Ovary (tissue), 9 donors: ENCODE measurements around the gene SPATA21. TPM values are rescaled to one million over a fixed set of nuclear protein-coding genes. Genes with fewer than 3 reads are reported as not detected.

Source experiments
- DNase-seq, 5 donors: peaks; one replicate each; pipeline ENCODE4 v3.0.0-alpha.2; 2019 to 2020
- H3K27ac ChIP-seq, 2 donors: fragments of 200-600 bp; one replicate each; pipeline versions ENCODE4 v1.5.1 to v1.8.0; 2019 to 2022
- H3K27me3 ChIP-seq: fragments of 200-600 bp; one replicate; pipeline ENCODE4 v1.8.0; 2022
- H3K36me3 ChIP-seq: fragments of 200-600 bp; sonication (generic); one replicate; pipeline ENCODE4 v1.5.1; 2019
- H3K4me1 ChIP-seq: one replicate; pipeline ENCODE4 v1.8.1; 2013; ENCODE audit warnings: mild to moderate bottlenecking, moderate library complexity; ENCODE audit not compliant: insufficient read depth
- H3K4me3 ChIP-seq: fragments of 200-600 bp; sonication (generic); one replicate; pipeline ENCODE4 v1.5.1; 2017
- H3K9me3 ChIP-seq, 2 donors: fragments of 200-600 bp in 1 of 2; sonication (generic) in 1 of 2; one replicate each; pipeline versions ENCODE4 v1.5.1 to v1.8.1; 2013 to 2019; ENCODE audit warnings: mild to moderate bottlenecking in 1 of 2, moderate library complexity in 1 of 2
- EP300 ChIP-seq: sonication (generic); formaldehyde crosslinking; IDR thresholded peaks from one replicate; pipeline ENCODE4 v1.6.1; 2017; ENCODE audit warnings: antibody characterized with exemption
- POLR2A ChIP-seq: fragments of 450-650 bp; IDR thresholded peaks from one replicate; pipeline ENCODE4 v1.6.1; 2017; ENCODE audit warnings: antibody characterized with exemption, mild to moderate bottlenecking, moderate library complexity
- WGBS, 3 donors: extraction: QIAGEN DNeasy Blood & Tissue Kit in 1 of 3; methylation state at CpG; one replicate each; pipeline versions ENCODE4 v1.1.5 to v1.1.7; 2013 to 2017; 5-methylcytosine and 5-hydroxymethylcytosine counted together
- intact Hi-C, 4 donors: fragments of 100-400 bp; cut with DNase I; formaldehyde crosslinking; loops; one replicate each; pipeline versions ENCODE4 v1.11.0 to v1.15.1; 2022 to 2023
- polyA plus RNA-seq, 2 donors: library from polyadenylated mRNA; stranded (reverse); fragments of 200-250 nt in 1 of 2; fragments of 350-450 nt in 1 of 2; fragmentation: Illumina TruSeq in 1 of 2; extraction: RNeasy Lipid Tissue Mini Kit (QIAGEN cat#74804) in 1 of 2; gene quantifications; one replicate each; pipeline ENCODE4 v1.2.3, GENCODE V29; 2013 to 2014
- total RNA-seq, 7 donors: library from RNA; depleted of rRNA in 2 of 7; stranded (reverse); fragments of >200 nt in 2 of 7; fragmentation: NEBNext Ultra II Directional in 3 of 7; extraction: Animal tissue kit (Norgen Biotek cat#: 25700) in 3 of 7; gene quantifications; one replicate each; pipeline versions ENCODE4 v1.1.0 to v1.2.4, GENCODE V29; 2016 to 2023
- TF ChIP-seq, protein P1 (sequence below), 3 donors: fragments of 450-650 bp in 2 of 3; fragments of 200-600 bp in 1 of 3; IDR thresholded peaks; one replicate each; pipeline versions ENCODE4 v1.5.1 to v1.8.0; 2016 to 2022; ENCODE audit warnings: antibody characterized with exemption in 3 of 3, mild to moderate bottlenecking in 1 of 3
- donor health status: DM: no; HTN: no; CAD: no; lungs with moderate emphysema.
- donor health status: DM: no; HTN: no; CAD: no.
- donor health status: Bipolar disorder and iron deficiency.
- donor health status: DM: yes; HTN: yes; CAD: no.
- donor health status: DM: no; HTN: no; CAD: no.
- donor health status: DM: yes; HTN: yes; CAD: no.

Gene SPATA21
- total and polyA plus RNA-seq, 9 donors, result 0.17 TPM; not detected in 8

DNA sequence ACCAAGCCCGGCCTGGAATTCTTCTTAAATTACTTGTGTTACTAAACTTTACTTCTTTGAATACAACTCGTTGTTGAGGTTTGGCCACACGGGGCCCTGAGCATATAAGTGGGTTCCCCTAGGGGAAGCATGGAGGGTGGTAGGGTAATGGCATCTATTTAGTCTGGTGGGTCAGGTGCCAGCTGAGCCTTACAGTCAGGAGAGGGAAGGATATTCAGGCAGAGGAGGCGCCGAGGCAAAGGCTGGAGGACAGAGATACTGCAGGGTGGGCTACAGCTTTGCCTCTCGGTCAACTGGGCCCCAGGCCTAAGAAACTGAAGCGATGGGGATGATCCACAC, 2.9 kb upstream of the SPATA21 start:
- intact Hi-C loops, result loop anchor here in 1 of 4 donors (10.0 kb wide), 1 partner anchor 55 kb away; no protein-coding TSS in a partner anchor
- TF ChIP-seq, protein P1, sequence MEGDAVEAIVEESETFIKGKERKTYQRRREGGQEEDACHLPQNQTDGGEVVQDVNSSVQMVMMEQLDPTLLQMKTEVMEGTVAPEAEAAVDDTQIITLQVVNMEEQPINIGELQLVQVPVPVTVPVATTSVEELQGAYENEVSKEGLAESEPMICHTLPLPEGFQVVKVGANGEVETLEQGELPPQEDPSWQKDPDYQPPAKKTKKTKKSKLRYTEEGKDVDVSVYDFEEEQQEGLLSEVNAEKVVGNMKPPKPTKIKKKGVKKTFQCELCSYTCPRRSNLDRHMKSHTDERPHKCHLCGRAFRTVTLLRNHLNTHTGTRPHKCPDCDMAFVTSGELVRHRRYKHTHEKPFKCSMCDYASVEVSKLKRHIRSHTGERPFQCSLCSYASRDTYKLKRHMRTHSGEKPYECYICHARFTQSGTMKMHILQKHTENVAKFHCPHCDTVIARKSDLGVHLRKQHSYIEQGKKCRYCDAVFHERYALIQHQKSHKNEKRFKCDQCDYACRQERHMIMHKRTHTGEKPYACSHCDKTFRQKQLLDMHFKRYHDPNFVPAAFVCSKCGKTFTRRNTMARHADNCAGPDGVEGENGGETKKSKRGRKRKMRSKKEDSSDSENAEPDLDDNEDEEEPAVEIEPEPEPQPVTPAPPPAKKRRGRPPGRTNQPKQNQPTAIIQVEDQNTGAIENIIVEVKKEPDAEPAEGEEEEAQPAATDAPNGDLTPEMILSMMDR (IDR thresholded peaks at IDR 0.05), result no peak
- no peak for TF ChIP-seq EP300
- TF ChIP-seq POLR2A, result no peak
- Histone ChIP-seq H3K4me1 (peaks cover 2% of the 10 kb centered on the region), H3K4me3 (peak overlapping the region; percentile 67), H3K27me3 (no peaks in the 10 kb centered on the region), H3K27ac (peak overlapping the region in 1 of 2 donors; percentile 65), H3K9me3 (no peaks in the 10 kb centered on the region), H3K36me3 (no peaks in the 10 kb centered on the region)
- WGBS, 3 donors, result 45 to 48% (median 48%) methylated on average over 7 of the region's 7 CpGs
- no peak for DNase-seq

DNA sequence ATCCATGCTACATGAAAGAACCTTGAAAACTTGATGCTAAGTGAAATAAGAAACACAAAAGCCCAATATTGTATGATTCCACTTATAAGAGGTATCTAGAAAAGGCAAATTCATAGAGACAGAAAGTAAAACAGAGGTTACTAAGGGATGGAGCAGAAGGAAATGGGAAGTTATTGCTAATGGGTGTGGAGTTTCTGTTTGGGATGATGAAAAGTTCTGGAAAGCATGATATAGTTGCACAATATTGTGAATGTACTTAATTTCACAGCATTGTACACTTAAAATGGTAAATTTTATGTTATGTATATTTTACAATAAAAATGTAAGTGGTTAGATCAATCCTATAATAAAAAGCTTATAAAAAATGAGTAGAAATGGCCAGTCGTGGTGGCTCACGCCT, 1.7 kb upstream of the SPATA21 start:
- Histone ChIP-seq H3K4me3 (no peak overlapping the region), H3K27me3 (no peaks in the 10 kb centered on the region), H3K27ac (no peak overlapping the region), H3K4me1 (peaks cover 2% of the 10 kb centered on the region), H3K9me3 (no peaks in the 10 kb centered on the region), H3K36me3 (no peaks in the 10 kb centered on the region)
- 73 to 89% (median 76%) methylated on average over 2 of the region's 2 CpGs for WGBS, 3 donors
- intact Hi-C loops, result no loop called here
- TF ChIP-seq, protein P1 (IDR thresholded peaks at IDR 0.05), result no peak
- DNase-seq, result no peak

DNA sequence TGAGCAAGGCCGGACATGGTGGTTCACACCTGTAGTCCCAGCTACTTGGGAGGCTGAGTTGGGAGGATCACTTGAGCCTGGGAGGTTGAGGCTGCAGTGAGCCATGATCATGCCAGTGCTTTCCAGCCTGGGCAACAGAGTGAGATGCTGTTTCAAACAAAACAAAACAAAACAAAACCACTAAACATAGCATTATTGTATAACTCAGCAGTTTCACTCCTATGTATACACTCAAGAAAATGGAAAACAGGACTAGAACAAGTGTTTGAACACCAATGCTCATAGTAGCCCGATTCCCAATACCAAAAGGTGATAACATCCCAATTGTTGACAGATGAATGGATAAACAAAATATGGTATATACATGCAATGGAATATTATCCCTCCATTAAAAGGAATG, 1.3 kb upstream of the SPATA21 start:
- intact Hi-C loops, result no loop called here

DNA sequence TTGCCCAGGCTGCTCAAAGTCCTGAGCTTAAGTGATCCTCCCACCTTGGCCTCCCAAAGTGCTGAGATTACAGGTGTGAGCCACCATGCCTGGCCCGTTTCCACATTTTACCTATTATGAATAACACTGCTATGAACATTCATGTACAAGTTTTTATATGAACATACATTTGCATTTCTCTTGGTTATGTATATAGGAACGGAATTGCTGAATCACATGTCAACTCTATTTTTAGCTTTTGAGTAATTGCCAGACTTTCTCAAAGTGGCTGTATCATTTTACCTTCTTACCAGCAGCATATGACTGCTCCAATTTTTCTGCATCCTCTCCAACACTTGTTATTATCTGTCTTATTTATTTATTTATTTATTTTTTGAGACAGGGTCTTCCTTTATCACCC, 2.7 kb downstream of the SPATA21 start:
- no peak for DNase-seq
- Histone ChIP-seq H3K27ac (no peak overlapping the region), H3K27me3 (no peaks in the 10 kb centered on the region), H3K36me3 (no peaks in the 10 kb centered on the region), H3K4me1 (no peaks in the 10 kb centered on the region), H3K4me3 (no peak overlapping the region), H3K9me3 (no peaks in the 10 kb centered on the region)
- TF ChIP-seq EP300 (no peak), POLR2A (no peak)
- TF ChIP-seq, protein P1 (IDR thresholded peaks at IDR 0.05), result no peak
- 55 to 70% (median 62%) methylated on average over 2 of the region's 2 CpGs for WGBS, 3 donors
- intact Hi-C loops, result no loop called here

More for the DNA sequence above, 1.3 kb upstream of the SPATA21 start:
- TF ChIP-seq POLR2A (no peak), EP300 (no peak)
- TF ChIP-seq, protein P1 (IDR thresholded peaks at IDR 0.05), result no peak
- peaks cover 2% of the 10 kb centered on the region for H3K4me1 ChIP-seq
- no peak for DNase-seq
- 85 to 96% (median 93%) methylated on average over 2 of the region's 2 CpGs for WGBS, 3 donors
- no peaks in the 10 kb centered on the region for H3K27me3 ChIP-seq
- H3K4me3 ChIP-seq, result no peak overlapping the region
- H3K9me3 ChIP-seq, result no peaks in the 10 kb centered on the region
- H3K36me3 ChIP-seq, result no peaks in the 10 kb centered on the region
- no peak overlapping the region for H3K27ac ChIP-seq

DNA sequence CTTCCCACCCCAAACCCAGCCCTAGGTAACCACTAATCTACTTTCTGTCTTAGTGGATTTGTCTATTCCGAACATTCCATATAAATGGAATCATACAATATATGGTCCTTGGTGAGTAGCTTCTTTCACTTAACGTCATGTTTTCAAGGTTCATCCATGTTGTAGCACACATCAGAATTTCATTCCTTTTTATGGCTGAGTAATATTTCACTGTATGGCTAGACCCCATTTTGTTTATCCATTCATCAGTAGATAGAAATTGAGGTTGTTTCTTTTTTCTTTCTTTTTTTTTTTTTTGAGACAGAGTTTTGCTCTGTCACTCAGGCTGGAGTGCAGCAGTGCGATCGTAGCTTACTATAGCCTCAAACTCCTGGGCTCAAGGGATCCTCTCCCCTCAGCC, 3.2 kb downstream of the SPATA21 start:
- no peaks in the 10 kb centered on the region for H3K36me3 ChIP-seq
- TF ChIP-seq POLR2A (no peak), EP300 (no peak)
- TF ChIP-seq, protein P1 (IDR thresholded peaks at IDR 0.05), result no peak
- DNase-seq, result no peak
- 92 to 97% (median 94%) methylated on average over 4 of the region's 4 CpGs for WGBS, 3 donors
- no peaks in the 10 kb centered on the region for H3K27me3 ChIP-seq
- no peaks in the 10 kb centered on the region for H3K9me3 ChIP-seq
- H3K27ac ChIP-seq, result no peak overlapping the region
- intact Hi-C loops, result no loop called here
- H3K4me1 ChIP-seq, result no peaks in the 10 kb centered on the region
- H3K4me3 ChIP-seq, result no peak overlapping the region
